ENCODE measurements around the gene MISP3. TPM values are rescaled to one million over a fixed set of nuclear protein-coding genes. Genes with fewer than 3 reads are reported as not detected.
"Not testable (repeated sequence)": the region's sequence is repeated elsewhere in the genome, so short reads cannot be mapped to it uniquely, and the experiment has no call there.

The MISP3 gene
- 6.7 TPM for total RNA-seq
- long read RNA-seq, transcript MISP3-204 (1 exons, 2,187 nt): major isoform, 9 of 18 reads
- long read RNA-seq, partial matches to known transcripts: 6 of 18 reads
- long read RNA-seq, other reads (novel, unspliced or antisense): 0 of 18 reads

DNA sequence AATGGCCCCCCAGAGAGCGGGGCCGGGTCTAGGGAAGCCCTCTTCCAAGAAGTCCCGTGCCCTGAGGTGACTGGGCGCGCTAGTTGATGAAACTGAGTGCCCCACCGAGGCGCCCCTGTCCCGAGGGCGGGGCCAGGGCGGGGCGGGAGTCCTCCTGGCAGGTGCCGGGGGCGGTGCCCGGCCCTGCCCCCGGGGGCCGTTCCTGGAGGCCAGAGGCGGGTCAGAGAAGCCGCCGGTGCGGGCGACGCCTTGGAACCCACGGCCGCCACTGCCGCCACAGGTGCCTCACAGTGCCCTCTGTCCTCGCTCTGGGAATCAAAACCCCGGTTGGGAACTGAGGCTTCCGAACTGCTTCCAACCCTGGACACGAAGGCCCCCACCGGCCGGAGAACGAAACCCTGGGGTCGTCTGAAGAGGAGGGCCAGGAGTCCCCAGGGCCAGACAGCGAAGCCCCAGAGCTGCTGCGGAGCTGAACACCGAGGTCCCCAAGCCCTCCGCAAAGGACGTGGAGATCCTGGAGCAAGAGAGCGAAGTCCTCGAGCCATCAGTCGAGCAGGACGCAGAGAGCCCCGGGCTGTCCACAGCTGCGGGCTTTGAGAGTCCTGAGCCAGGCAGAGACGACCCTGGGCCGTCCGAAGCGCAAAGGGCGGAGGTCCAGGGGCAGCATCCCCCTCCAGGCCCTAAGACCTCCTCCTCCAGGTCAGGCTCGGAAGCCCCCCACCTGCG is at the start of gene MISP3:
TSS of gene MISP3 (plus strand) at position 252 of the 726 bp plus-strand sequence. CDS start 524 bp downstream, outside the sequence.
- TF ChIP-seq, protein P1, sequence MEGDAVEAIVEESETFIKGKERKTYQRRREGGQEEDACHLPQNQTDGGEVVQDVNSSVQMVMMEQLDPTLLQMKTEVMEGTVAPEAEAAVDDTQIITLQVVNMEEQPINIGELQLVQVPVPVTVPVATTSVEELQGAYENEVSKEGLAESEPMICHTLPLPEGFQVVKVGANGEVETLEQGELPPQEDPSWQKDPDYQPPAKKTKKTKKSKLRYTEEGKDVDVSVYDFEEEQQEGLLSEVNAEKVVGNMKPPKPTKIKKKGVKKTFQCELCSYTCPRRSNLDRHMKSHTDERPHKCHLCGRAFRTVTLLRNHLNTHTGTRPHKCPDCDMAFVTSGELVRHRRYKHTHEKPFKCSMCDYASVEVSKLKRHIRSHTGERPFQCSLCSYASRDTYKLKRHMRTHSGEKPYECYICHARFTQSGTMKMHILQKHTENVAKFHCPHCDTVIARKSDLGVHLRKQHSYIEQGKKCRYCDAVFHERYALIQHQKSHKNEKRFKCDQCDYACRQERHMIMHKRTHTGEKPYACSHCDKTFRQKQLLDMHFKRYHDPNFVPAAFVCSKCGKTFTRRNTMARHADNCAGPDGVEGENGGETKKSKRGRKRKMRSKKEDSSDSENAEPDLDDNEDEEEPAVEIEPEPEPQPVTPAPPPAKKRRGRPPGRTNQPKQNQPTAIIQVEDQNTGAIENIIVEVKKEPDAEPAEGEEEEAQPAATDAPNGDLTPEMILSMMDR (IDR thresholded peaks at IDR 0.05): no peak
- intact Hi-C loops (cut with DNase I): no loop called here
- no peaks in the 10 kb centered on the region for H3K9me3 ChIP-seq
- peak within 1 kb of the TSS; percentile 89 for H3K27ac ChIP-seq
- H3K36me3 ChIP-seq: no peaks in the 10 kb centered on the region
- peak within 1 kb of the TSS; percentile 77 for H3K4me3 ChIP-seq
- DNase-seq: peak; percentile 91
- H3K4me1 ChIP-seq: peaks cover 24% of the 10 kb centered on the region
- H3K27me3 ChIP-seq: no peaks in the 10 kb centered on the region
- peak; percentile 73 for ATAC-seq

DNA sequence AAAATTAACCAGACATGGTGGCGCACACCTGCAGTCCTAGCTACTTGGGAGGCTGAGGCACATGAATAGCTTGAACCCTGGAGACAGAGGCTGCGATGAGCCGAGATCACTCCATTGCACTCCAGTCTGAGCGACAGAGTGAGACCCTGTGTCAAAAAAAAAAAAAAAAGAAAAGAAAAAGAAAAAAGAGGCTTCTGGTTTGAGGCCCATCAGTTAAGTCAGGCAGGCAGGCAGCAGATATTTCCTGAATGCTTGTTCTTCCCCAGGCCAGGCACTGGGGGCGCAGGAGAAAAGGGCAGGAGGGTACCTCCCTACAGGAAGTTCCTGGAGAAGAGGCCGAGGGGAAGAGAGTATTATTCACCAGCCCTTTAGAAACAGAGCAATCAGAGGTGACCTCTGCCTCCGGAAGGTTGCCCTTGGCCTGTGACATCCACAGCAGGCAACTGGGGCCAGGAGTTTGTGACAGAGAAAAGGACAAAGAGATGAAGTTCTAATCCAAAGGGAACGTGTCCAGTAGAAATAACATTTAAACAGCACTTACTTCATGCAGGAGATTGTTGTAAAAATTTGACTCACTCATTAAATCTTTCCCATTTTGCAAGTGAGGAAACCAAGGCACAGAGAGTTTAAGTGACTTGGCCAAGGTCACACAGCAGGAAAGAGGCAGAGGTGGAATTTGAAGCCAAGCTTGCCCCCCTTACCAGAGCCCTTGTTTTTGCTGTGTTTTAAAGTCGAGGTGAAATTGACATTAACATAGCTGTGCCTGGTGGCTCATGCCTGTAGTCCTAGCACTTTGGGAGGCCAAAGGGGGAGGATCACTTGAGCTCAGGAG is 49.0 kb upstream of the MISP3 start:
- H3K9me3 ChIP-seq: no peaks in the 10 kb centered on the region
- no peaks in the 10 kb centered on the region for H3K36me3 ChIP-seq
- peaks cover 18% of the 10 kb centered on the region for H3K4me1 ChIP-seq
- H3K4me3 ChIP-seq: no peak overlapping the region
- intact Hi-C loops (cut with DNase I): no loop called here
- DNase-seq (peak; percentile 72), ATAC-seq (peak; percentile 92)
- TF ChIP-seq, protein P1 (IDR thresholded peaks at IDR 0.05): peak; percentile 59
- H3K27me3 ChIP-seq: no peaks in the 10 kb centered on the region
- peak overlapping the region; percentile 47 for H3K27ac ChIP-seq

DNA sequence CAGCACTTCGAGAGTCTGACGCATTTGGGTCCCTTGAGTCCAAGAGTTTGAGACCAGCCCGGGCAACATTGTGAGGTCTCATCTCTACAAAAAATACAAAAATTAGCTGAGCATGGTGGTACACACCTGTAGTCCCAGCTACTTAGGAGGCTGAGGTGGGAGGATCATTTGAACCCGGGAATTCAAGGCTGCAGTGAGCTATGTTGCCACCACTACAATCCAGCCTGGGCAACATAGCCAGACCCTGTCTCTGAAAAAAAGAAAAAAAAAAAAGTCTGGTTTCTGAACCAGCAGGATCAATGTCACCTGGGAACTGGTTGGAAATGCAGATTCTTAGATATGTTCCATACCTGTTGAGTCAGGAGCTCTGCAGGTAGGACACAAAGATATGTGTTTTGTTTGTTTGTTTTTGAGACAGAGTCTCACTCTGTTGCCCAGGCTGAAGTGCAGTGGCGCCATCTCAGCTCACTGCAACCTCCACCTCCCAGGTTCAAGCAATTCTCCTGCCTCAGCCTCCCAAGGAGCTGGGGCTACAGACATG is 45.9 kb upstream of the MISP3 start:
- H3K27ac ChIP-seq; DNase-seq; ATAC-seq; H3K9me3 ChIP-seq; H3K27me3 ChIP-seq; intact Hi-C loops (cut with DNase I); H3K36me3 ChIP-seq; H3K4me3 ChIP-seq: not testable (repeated sequence)
- peaks cover 17% of the 10 kb centered on the region for H3K4me1 ChIP-seq

DNA sequence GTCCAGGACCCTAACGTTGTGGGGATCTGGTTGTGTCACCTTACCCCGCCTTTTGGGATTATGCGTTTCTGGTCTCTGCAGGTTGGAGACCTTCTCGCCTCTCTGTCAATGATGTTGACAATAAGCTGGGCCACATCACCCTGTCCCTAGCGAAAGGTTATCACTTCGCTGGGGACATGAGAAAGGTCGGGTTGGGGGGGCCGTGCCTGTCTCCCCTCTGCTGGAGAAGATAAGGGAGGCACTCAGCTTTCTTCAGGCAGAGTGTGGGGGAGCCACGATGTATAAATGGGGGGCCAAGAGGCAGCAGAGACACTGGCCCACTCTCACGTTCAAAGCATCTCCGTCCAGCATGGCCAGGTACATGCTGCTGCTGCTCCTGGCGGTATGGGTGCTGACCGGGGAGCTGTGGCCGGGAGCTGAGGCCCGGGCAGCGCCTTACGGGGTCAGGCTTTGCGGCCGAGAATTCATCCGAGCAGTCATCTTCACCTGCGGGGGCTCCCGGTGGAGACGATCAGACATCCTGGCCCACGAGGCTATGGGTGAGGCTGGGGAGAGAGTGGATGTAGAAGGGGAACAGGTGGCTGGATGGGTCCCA is 44.6 kb upstream of the MISP3 start, which contains the start of gene RLN3:
TSS of gene RLN3 (plus strand) at position 293 of the 595 bp plus-strand sequence. CDS start at position 350, 57 bp downstream.
- no peaks in the 10 kb centered on the region for H3K36me3 ChIP-seq
- no peaks in the 10 kb centered on the region for H3K27me3 ChIP-seq
- H3K27ac ChIP-seq: no peak within 1 kb of the TSS
- intact Hi-C loops (cut with DNase I): no loop called here
- H3K4me3 ChIP-seq: no peak within 1 kb of the TSS
- ATAC-seq (no peak), DNase-seq (no peak)
- TF ChIP-seq, protein P1 (IDR thresholded peaks at IDR 0.05): no peak
- H3K9me3 ChIP-seq: no peaks in the 10 kb centered on the region
- peaks cover 21% of the 10 kb centered on the region for H3K4me1 ChIP-seq

DNA sequence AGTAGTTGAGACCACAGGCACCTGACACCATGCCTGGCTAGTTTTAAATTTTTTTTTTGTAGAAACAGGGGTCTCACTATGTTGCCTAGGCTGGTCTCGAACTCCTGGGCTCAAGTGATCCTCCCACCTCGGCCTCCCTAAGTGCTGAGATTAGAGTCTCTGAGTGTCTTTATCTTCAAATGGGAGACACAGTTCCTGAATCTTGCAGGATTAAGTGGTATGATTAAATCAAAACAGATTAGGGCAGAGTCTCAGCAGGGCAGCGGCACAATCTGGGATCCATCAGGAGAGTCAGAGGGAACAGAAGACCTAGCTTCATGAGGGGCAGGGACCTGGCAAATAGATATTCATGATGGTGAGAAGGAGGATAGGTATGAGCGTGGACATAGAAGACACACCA is 43.7 kb upstream of the MISP3 start:
- Histone ChIP-seq H3K9me3 (no peaks in the 10 kb centered on the region), H3K27me3 (no peaks in the 10 kb centered on the region), H3K27ac (no peak overlapping the region), H3K36me3 (no peaks in the 10 kb centered on the region), H3K4me3 (no peak overlapping the region), H3K4me1 (peaks cover 13% of the 10 kb centered on the region)
- DNase-seq: no peak
- ATAC-seq: no peak
- intact Hi-C loops (cut with DNase I): no loop called here
- TF ChIP-seq, protein P1 (IDR thresholded peaks at IDR 0.05): no peak

All from upper lobe of right lung (tissue), 1 donor.